BLaER1 (cell line): Measurements from ENCODE around the gene SHANK3.

Experiments
- H3K27ac ChIP-seq: shearing (Covaris generic); formaldehyde crosslinking; 2 replicates; pipeline ENCODE4 v1.8.1; 2022
- H3K27me3 ChIP-seq: shearing (Covaris generic); formaldehyde crosslinking; 2 replicates; pipeline ENCODE4 v1.8.1; 2022
- H3K36me3 ChIP-seq: shearing (Covaris generic); formaldehyde crosslinking; 2 replicates; pipeline ENCODE4 v1.8.1; 2022
- H3K4me1 ChIP-seq: shearing (Covaris generic); formaldehyde crosslinking; 2 replicates; pipeline ENCODE4 v1.8.1; 2022
- H3K4me2 ChIP-seq: shearing (Covaris generic); formaldehyde crosslinking; 2 replicates; pipeline ENCODE4 v1.8.1; 2022
- H3K4me3 ChIP-seq: shearing (Covaris generic); formaldehyde crosslinking; 2 replicates; pipeline ENCODE4 v1.8.1; 2022
- H3K9ac ChIP-seq: shearing (Covaris generic); formaldehyde crosslinking; 2 replicates; pipeline ENCODE4 v1.8.1; 2022
- H3K9me3 ChIP-seq: shearing (Covaris generic); formaldehyde crosslinking; 2 replicates; pipeline ENCODE4 v1.8.1; 2022
- H4K20me1 ChIP-seq: shearing (Covaris generic); formaldehyde crosslinking; 2 replicates; pipeline ENCODE4 v1.8.1; 2022
- Cebpa-rat ChIP-seq: shearing (Covaris generic); IDR thresholded peaks from 2 replicates; pipeline ENCODE4 v1.8.1; 2022

SHANK3 gene

DNA sequence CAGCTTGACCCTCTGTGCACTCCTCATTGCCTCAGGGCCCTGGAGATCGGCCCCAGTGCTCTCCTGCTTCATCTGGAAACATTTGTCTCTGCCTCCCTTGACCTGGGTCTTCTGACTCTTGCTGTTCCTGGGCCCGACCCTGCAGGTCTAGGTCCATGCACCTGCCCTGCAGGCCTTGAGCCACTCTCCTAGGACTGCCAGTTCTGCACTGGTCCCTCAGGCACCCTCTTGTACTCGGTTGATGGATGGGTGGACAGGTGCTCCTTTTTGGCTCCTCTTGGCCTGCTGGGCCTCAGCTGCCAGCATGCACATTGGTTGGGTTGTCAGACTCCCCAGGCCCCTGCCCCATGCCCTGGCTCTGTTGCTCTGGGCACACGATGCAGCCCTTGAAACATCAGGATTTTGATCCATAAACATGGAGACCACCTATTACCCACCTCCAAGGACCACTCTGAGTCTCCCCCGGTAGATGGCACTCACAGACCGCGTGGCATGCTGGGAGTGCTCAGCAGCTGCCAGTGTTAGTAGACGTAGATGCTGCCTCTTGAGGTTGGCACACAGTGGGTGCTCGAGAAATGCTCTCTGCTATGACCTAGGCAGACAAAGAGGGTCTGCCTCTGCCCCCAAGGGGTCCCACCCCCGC is 45.2 kb downstream of the SHANK3 start:
- peaks cover 68% of the 10 kb centered on the region for H3K36me3 ChIP-seq
- no peak overlapping the region for H3K4me3 ChIP-seq
- no peaks in the 10 kb centered on the region for H3K9me3 ChIP-seq
- H3K4me2 ChIP-seq, result no peak overlapping the region
- no peak overlapping the region for H3K9ac ChIP-seq
- peaks cover 15% of the 10 kb centered on the region for H4K20me1 ChIP-seq
- TF ChIP-seq Cebpa-rat, result no peak
- H3K27me3 ChIP-seq, result no peaks in the 10 kb centered on the region
- no peak overlapping the region for H3K27ac ChIP-seq
- H3K4me1 ChIP-seq, result peaks cover 25% of the 10 kb centered on the region

DNA sequence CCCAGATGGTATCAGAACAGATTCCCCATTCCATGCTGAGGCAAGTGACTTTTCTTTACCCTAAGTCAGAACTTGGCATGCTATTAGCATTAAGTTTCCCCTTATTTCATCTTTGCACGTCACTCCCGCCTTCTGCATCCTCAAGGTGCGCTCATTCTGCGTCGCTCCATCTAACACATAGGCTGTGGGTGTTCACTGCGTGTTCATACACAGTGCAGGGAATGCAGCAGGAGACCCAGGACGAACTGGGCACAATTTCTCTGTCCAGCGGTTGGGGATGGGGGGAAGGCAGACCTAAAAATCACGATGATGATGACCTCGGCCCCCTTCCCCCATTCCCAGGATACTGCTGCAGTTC is 45.7 kb downstream of the SHANK3 start:
- H3K27me3 ChIP-seq, result no peaks in the 10 kb centered on the region
- no peak for TF ChIP-seq Cebpa-rat

DNA sequence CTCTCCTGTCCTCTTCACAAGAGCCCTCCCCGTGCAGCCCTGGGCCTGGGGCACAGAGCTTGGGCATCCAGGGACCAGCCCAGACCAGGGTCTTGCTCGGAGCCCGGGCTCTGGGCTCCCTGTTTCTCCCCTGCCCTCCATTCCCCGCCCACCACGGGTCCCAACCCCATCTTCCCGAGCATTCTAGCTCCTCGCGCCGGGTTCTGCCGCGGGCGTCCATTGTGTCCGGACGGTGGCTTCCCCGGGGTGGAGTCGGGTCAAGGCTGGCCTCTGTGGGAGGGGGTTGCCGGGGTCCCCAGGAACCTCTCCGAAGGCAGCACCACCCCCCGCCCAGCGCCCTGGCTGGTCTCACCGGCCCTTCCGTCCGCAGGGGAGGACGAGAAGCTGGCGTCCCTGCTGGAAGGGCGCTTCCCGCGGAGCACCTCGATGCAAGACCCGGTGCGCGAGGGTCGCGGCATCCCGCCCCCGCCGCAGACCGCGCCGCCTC is 47.2 kb downstream of the SHANK3 start:
- no peak for TF ChIP-seq Cebpa-rat
- H3K4me2 ChIP-seq, result no peak overlapping the region
- peaks cover 36% of the 10 kb centered on the region for H4K20me1 ChIP-seq
- H3K36me3 ChIP-seq, result peaks cover 86% of the 10 kb centered on the region
- no peak overlapping the region for H3K9ac ChIP-seq
- H3K9me3 ChIP-seq, result no peaks in the 10 kb centered on the region
- H3K4me3 ChIP-seq, result no peak overlapping the region
- H3K27ac ChIP-seq, result no peak overlapping the region
- no peaks in the 10 kb centered on the region for H3K27me3 ChIP-seq
- H3K4me1 ChIP-seq, result peaks cover 29% of the 10 kb centered on the region

More for the DNA sequence above, 45.7 kb downstream of the SHANK3 start:
- H3K4me3 ChIP-seq, result no peak overlapping the region
- H3K36me3 ChIP-seq, result peaks cover 72% of the 10 kb centered on the region
- peaks cover 25% of the 10 kb centered on the region for H3K4me1 ChIP-seq
- no peaks in the 10 kb centered on the region for H3K9me3 ChIP-seq
- no peak overlapping the region for H3K9ac ChIP-seq
- peaks cover 20% of the 10 kb centered on the region for H4K20me1 ChIP-seq
- no peak overlapping the region for H3K27ac ChIP-seq
- no peak overlapping the region for H3K4me2 ChIP-seq

DNA sequence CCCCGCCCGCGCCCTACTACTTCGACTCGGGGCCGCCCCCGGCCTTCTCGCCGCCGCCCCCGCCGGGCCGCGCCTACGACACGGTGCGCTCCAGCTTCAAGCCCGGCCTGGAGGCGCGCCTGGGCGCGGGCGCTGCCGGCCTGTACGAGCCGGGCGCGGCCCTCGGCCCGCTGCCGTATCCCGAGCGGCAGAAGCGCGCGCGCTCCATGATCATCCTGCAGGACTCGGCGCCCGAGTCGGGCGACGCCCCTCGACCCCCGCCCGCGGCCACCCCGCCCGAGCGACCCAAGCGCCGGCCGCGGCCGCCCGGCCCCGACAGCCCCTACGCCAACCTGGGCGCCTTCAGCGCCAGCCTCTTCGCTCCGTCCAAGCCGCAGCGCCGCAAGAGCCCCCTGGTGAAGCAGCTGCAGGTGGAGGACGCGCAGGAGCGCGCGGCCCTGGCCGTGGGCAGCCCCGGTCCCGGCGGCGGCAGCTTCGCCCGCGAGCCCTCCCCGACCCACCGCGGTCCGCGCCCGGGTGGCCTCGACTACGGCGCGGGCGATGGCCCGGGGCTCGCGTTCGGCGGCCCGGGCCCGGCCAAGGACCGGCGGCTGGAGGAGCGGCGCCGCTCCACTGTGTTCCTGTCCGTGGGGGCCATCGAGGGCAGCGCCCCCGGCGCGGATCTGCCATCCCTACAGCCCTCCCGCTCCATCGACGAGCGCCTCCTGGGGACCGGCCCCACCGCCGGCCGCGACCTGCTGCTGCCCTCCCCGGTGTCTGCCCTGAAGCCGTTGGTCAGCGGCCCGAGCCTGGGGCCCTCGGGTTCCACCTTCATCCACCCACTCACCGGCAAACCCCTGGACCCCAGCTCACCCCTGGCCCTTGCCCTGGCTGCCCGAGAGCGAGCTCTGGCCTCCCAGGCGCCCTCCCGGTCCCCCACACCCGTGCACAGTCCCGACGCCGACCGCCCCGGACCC is 48.0 kb downstream of the SHANK3 start:
- no peak overlapping the region for H3K4me3 ChIP-seq
- H3K4me2 ChIP-seq, result no peak overlapping the region
- no peaks in the 10 kb centered on the region for H3K9me3 ChIP-seq
- H3K9ac ChIP-seq, result no peak overlapping the region
- TF ChIP-seq Cebpa-rat, result no peak
- H3K36me3 ChIP-seq, result peaks cover 88% of the 10 kb centered on the region
- H3K4me1 ChIP-seq, result peaks cover 33% of the 10 kb centered on the region
- H3K27ac ChIP-seq, result no peak overlapping the region
- no peaks in the 10 kb centered on the region for H3K27me3 ChIP-seq
- peaks cover 43% of the 10 kb centered on the region for H4K20me1 ChIP-seq

GRCh38 chr22:50721257-50721844 is 48.7 kb downstream of the SHANK3 start:
- H3K9ac ChIP-seq, result no peak overlapping the region
- H3K4me2 ChIP-seq, result no peak overlapping the region
- no peak overlapping the region for H3K27ac ChIP-seq
- no peak for TF ChIP-seq Cebpa-rat
- H3K36me3 ChIP-seq, result peaks cover 91% of the 10 kb centered on the region
- H3K4me1 ChIP-seq, result peaks cover 33% of the 10 kb centered on the region
- no peak overlapping the region for H3K4me3 ChIP-seq
- H3K9me3 ChIP-seq, result no peaks in the 10 kb centered on the region
- H4K20me1 ChIP-seq, result peaks cover 51% of the 10 kb centered on the region
- no peaks in the 10 kb centered on the region for H3K27me3 ChIP-seq

DNA sequence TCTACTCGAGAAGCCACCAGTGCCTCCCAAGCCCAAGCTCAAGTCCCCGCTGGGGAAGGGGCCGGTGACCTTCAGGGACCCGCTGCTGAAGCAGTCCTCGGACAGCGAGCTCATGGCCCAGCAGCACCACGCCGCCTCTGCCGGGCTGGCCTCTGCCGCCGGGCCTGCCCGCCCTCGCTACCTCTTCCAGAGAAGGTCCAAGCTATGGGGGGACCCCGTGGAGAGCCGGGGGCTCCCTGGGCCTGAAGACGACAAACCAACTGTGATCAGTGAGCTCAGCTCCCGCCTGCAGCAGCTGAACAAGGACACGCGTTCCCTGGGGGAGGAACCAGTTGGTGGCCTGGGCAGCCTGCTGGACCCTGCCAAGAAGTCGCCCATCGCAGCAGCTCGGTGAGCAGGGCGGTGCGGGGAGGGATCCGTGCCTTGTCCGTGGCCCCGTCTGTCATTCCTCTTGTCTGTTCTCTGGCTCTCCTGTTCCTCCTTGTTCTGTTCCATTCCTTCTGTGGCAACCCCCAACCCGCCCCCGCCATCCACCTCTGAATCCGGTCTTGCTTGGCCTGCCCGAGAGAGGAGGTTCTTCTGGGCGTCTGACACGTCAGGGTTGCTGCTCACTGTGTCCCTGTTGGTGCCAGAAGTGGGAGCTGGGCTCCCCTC is 49.6 kb downstream of the SHANK3 start:
- no peak for TF ChIP-seq Cebpa-rat
- peaks cover 33% of the 10 kb centered on the region for H3K4me1 ChIP-seq
- no peak overlapping the region for H3K4me3 ChIP-seq
- no peaks in the 10 kb centered on the region for H3K27me3 ChIP-seq
- no peak overlapping the region for H3K9ac ChIP-seq
- H3K36me3 ChIP-seq, result peaks cover 92% of the 10 kb centered on the region
- H3K27ac ChIP-seq, result no peak overlapping the region
- H3K4me2 ChIP-seq, result no peak overlapping the region; the same call in 1 of the 2 replicates
- peaks cover 59% of the 10 kb centered on the region for H4K20me1 ChIP-seq
- no peaks in the 10 kb centered on the region for H3K9me3 ChIP-seq
